Measurements from ENCODE around the gene SF3B3. TPM values are rescaled to one million over a fixed set of nuclear protein-coding genes. Genes with fewer than 3 reads are reported as not detected.

Gene SF3B3
- total RNA-seq, 4 donors from 2014 or later = 48.5 to 119 (median 94.9) TPM

GRCh38 chr16:70594569-70594968 lies 71.0 kb downstream of the SF3B3 start:
- DNase-seq = no peak

DNA sequence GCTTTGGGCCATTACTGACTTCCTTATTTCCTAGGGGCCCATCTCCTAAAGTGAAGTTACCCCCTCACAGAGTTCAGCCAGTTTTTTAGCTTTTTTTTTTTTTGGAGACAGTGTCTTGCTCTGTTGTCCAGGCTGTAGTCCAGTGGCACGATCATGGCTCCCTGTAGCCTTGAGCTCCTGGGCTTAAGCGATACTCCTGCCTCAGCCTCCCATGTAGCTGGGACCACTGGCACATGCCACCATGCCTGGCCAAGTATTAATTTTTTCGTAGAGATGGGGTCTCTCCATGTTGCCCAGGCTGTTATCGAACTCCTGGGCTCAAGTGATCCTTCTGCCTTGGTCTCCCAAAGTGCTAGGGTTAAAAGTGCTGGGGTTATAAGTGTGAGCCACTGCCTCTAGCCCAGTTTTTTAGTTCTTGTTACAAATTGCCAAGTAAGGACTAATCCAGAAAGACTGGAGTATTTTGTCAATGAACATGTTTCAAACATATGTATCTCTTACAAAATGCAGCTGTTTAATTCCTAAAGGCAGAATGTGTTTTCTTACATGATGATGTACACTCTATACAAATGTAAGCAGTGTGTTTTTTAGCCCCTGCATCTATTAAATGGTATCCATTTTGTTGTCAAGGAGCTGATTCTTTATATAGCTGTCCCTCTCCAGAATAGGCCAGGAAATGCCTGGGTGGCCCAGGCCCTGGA lies 73.7 kb downstream of the SF3B3 start:
- Histone ChIP-seq H3K27ac (peak overlapping the region in 1 of 4 donors; percentile 4), H3K4me3 (no peak overlapping the region), H3K9me3 (no peaks in the 10 kb centered on the region), H3K27me3 (no peaks in the 10 kb centered on the region), H3K36me3 (no peaks in the 10 kb centered on the region), H3K4me1 (peaks cover 0 to under 1% (median 0%) of the 10 kb centered on the region in 4 donors)
- no peak for TF ChIP-seq POLR2A (IDR thresholded peaks at IDR 0.05)
- TF ChIP-seq, protein P1, sequence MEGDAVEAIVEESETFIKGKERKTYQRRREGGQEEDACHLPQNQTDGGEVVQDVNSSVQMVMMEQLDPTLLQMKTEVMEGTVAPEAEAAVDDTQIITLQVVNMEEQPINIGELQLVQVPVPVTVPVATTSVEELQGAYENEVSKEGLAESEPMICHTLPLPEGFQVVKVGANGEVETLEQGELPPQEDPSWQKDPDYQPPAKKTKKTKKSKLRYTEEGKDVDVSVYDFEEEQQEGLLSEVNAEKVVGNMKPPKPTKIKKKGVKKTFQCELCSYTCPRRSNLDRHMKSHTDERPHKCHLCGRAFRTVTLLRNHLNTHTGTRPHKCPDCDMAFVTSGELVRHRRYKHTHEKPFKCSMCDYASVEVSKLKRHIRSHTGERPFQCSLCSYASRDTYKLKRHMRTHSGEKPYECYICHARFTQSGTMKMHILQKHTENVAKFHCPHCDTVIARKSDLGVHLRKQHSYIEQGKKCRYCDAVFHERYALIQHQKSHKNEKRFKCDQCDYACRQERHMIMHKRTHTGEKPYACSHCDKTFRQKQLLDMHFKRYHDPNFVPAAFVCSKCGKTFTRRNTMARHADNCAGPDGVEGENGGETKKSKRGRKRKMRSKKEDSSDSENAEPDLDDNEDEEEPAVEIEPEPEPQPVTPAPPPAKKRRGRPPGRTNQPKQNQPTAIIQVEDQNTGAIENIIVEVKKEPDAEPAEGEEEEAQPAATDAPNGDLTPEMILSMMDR (IDR thresholded peaks at IDR 0.05) = no peak
- DNase-seq = no peak

More at GRCh38 chr16:70594569-70594968, 71.0 kb downstream of the SF3B3 start:
- TF ChIP-seq, protein P1 (IDR thresholded peaks at IDR 0.05) = no peak
- no peak for TF ChIP-seq POLR2A (IDR thresholded peaks at IDR 0.05)
- Histone ChIP-seq H3K4me3 (no peak overlapping the region), H3K9me3 (no peaks in the 10 kb centered on the region), H3K27me3 (no peaks in the 10 kb centered on the region), H3K4me1 (peaks cover 0 to 21% (median 3%) of the 10 kb centered on the region in 4 donors), H3K36me3 (no peaks in the 10 kb centered on the region), H3K27ac (no peak overlapping the region)

DNA sequence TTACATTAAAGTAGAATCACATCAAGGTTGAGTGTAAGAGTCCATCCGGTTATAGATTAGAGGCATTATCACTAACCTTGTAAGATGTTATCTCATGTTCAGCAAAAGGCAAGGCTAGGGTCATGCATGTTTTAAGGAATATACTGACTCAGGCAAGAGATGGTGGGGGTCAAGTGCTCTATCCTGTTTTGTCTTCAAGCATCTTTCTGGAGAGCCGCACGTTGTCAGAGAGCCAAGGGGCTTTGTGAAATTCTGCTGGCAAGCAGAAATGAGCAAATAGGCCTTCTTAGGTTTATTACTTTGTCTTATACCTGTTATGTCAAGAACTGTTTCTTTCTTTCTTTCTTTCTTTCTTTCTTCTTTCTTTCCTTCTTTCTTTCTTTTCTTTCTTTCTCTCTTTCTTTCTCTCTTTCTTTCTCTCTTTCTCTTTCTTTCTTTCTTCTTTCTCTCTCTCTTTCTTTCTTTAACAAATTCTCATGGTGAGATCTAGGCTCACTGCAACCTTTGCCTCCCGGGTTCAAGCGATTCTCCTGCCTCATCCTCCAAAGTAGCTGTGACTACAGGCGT lies 75.4 kb downstream of the SF3B3 start:
- Histone ChIP-seq H3K27me3 (no peaks in the 10 kb centered on the region), H3K4me3 (no peak overlapping the region), H3K4me1 (no peaks in the 10 kb centered on the region), H3K27ac (no peak overlapping the region), H3K36me3 (no peaks in the 10 kb centered on the region), H3K9me3 (no peaks in the 10 kb centered on the region)
- DNase-seq = no peak
- TF ChIP-seq, protein P1 (IDR thresholded peaks at IDR 0.05) = no peak
- no peak for TF ChIP-seq POLR2A (IDR thresholded peaks at IDR 0.05)

DNA sequence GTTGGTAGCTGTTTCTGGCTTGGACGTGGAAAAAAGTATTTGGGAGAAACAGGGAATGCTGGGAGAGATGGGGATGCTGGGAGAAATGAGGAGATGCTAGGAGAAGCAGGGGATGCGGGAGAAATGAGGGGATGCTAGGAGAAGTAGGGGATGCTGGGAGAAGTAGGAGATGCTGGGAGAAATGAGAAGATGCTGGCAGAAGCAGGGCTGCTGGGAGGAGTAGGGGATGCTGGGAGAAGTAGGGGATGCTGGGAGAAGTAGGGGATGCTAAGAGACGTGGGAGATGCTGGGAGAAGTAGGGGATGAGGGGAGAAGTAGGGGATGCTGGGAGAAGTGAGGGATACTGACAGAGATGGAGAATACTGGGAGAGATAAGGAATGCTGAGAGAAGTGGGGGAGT lies 77.1 kb downstream of the SF3B3 start:
- Histone ChIP-seq H3K36me3 (no peaks in the 10 kb centered on the region), H3K9me3 (no peaks in the 10 kb centered on the region), H3K27ac (no peak overlapping the region), H3K4me1 (no peaks in the 10 kb centered on the region), H3K4me3 (no peak overlapping the region), H3K27me3 (no peaks in the 10 kb centered on the region)
- no peak for TF ChIP-seq POLR2A (IDR thresholded peaks at IDR 0.05)
- TF ChIP-seq, protein P1 (IDR thresholded peaks at IDR 0.05) = no peak
- DNase-seq = no peak

- Histone ChIP-seq H3K9me3 (no peaks in the 10 kb centered on the region), H3K4me1 (no peaks in the 10 kb centered on the region), H3K27me3 (no peaks in the 10 kb centered on the region), H3K4me3 (no peak overlapping the region), H3K36me3 (no peaks in the 10 kb centered on the region), H3K27ac (no peak overlapping the region)
- TF ChIP-seq POLR2A (IDR thresholded peaks at IDR 0.05) = no peak
- TF ChIP-seq, protein P1 (IDR thresholded peaks at IDR 0.05) = no peak
- DNase-seq = no peak
These were observed 78.3 kb downstream of the SF3B3 start for GRCh38 chr16:70601576-70602575.
